Measurements from ENCODE around the gene GPC6.

GRCh38 chr13:93201992-93202558 lies 24.5 kb upstream of the GPC6 start:
- TF ChIP-seq CTCF (conservative IDR thresholded peaks at IDR 0.05) (no peak), ZFX (IDR thresholded peaks at IDR 0.05) (no peak)
